ENCODE results near the gene GNA14. TPM values are rescaled to one million over a fixed set of nuclear protein-coding genes. Genes with fewer than 3 reads are reported as not detected.

GNA14 gene
- total RNA-seq, 2 donors from 2014 or later, result 0.62 to 8.0 TPM

DNA sequence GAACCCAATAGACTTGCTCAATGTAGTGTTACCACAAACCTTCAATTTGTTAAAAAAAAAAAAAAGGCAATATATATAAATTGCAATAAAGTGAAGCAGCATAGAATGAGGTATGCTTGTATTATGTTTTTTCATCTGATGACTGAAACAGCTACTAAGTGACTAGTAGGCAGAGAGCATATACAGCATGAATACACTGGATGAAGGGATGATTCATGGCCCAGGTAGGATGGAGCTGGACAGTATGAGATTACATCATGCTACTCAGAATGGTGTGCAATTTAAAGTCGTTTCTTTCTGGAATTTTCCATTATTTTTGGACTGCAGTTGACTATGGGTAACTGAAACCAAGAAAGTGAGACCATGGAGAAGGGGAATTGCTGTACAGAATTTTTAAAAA lies 161.2 kb downstream of the GNA14 start:
- Histone ChIP-seq H3K36me3 (ENCODE audit: control insufficient read depth, insufficient read depth, low read length) (no peaks in the 10 kb centered on the region), H3K27ac (ENCODE audit: low read depth, low read length) (no peak overlapping the region), H3K27me3 (ENCODE audit: control insufficient read depth, insufficient read depth, low read length, poor library complexity, severe bottlenecking) (no peaks in the 10 kb centered on the region), H3K4me1 (ENCODE audit: control insufficient read depth, insufficient read depth, low read length) (no peaks in the 10 kb centered on the region), H3K9me3 (ENCODE audit: control insufficient read depth, low read length) (peaks cover 6% of the 10 kb centered on the region), H3K9ac (ENCODE audit: extremely low read depth, low read length, poor library complexity, severe bottlenecking) (no peak overlapping the region), H3K4me3 (ENCODE audit: low read length) (no peak overlapping the region)
- DNase-seq, result no peak
- H3K9me3 Mint-ChIP-seq, result peaks cover 21% of the 10 kb centered on the region
- H3K4me3 Mint-ChIP-seq, result no peak overlapping the region
- H3K27ac Mint-ChIP-seq, result no peak overlapping the region
- TF ChIP-seq, protein P1, sequence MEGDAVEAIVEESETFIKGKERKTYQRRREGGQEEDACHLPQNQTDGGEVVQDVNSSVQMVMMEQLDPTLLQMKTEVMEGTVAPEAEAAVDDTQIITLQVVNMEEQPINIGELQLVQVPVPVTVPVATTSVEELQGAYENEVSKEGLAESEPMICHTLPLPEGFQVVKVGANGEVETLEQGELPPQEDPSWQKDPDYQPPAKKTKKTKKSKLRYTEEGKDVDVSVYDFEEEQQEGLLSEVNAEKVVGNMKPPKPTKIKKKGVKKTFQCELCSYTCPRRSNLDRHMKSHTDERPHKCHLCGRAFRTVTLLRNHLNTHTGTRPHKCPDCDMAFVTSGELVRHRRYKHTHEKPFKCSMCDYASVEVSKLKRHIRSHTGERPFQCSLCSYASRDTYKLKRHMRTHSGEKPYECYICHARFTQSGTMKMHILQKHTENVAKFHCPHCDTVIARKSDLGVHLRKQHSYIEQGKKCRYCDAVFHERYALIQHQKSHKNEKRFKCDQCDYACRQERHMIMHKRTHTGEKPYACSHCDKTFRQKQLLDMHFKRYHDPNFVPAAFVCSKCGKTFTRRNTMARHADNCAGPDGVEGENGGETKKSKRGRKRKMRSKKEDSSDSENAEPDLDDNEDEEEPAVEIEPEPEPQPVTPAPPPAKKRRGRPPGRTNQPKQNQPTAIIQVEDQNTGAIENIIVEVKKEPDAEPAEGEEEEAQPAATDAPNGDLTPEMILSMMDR (conservative IDR thresholded peaks at IDR 0.05), result no peak
- WGBS, 2 experiments (ENCODE audit: insufficient coverage in 1 of 2, insufficient read length in 1 of 2), result 69 to 70% methylated on average over 1 of the region's 1 CpG
- H3K36me3 Mint-ChIP-seq (ENCODE audit: low read depth), result peaks cover 2% of the 10 kb centered on the region
- no peaks in the 10 kb centered on the region for H3K4me1 Mint-ChIP-seq
- H3K27me3 Mint-ChIP-seq (ENCODE audit: insufficient read depth), result no peaks in the 10 kb centered on the region

DNA sequence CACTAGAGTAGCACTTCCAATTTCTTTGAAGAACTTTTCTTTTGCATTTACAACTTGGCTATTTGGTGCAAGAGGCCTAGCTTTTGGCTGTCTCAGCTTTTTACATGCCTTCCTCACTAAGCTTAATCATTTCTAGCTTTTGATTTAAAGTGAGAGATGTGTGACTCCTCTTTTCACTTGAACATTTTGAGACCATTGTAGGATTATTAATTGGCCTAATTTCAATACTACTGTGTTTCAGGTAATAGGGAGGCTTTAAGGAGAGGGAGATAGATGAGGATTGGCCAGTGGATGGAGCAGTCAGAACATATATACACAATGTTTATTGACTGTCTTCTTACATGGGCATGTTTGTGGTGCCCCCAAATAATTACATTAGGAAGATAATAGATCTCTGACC lies 161.7 kb downstream of the GNA14 start:
- H3K9ac ChIP-seq (ENCODE audit: extremely low read depth, low read length, poor library complexity, severe bottlenecking), result no peak overlapping the region
- no peaks in the 10 kb centered on the region for H3K4me1 ChIP-seq (ENCODE audit: control insufficient read depth, insufficient read depth, low read length)
- peaks cover 6% of the 10 kb centered on the region for H3K9me3 ChIP-seq (ENCODE audit: control insufficient read depth, low read length)
- H3K4me3 Mint-ChIP-seq, result no peak overlapping the region
- no peaks in the 10 kb centered on the region for H3K27me3 Mint-ChIP-seq (ENCODE audit: insufficient read depth)
- H3K27ac ChIP-seq (ENCODE audit: low read depth, low read length), result no peak overlapping the region
- DNase-seq, result no peak
- no peaks in the 10 kb centered on the region for H3K4me1 Mint-ChIP-seq
- no peak overlapping the region for H3K4me3 ChIP-seq (ENCODE audit: low read length)
- no peaks in the 10 kb centered on the region for H3K36me3 ChIP-seq (ENCODE audit: control insufficient read depth, insufficient read depth, low read length)
- peaks cover 2% of the 10 kb centered on the region for H3K36me3 Mint-ChIP-seq (ENCODE audit: low read depth)
- no peak overlapping the region for H3K27ac Mint-ChIP-seq
- no peaks in the 10 kb centered on the region for H3K27me3 ChIP-seq (ENCODE audit: control insufficient read depth, insufficient read depth, low read length, poor library complexity, severe bottlenecking)
- H3K9me3 Mint-ChIP-seq, result peaks cover 17% of the 10 kb centered on the region
- TF ChIP-seq, protein P1 (conservative IDR thresholded peaks at IDR 0.05), result no peak

DNA sequence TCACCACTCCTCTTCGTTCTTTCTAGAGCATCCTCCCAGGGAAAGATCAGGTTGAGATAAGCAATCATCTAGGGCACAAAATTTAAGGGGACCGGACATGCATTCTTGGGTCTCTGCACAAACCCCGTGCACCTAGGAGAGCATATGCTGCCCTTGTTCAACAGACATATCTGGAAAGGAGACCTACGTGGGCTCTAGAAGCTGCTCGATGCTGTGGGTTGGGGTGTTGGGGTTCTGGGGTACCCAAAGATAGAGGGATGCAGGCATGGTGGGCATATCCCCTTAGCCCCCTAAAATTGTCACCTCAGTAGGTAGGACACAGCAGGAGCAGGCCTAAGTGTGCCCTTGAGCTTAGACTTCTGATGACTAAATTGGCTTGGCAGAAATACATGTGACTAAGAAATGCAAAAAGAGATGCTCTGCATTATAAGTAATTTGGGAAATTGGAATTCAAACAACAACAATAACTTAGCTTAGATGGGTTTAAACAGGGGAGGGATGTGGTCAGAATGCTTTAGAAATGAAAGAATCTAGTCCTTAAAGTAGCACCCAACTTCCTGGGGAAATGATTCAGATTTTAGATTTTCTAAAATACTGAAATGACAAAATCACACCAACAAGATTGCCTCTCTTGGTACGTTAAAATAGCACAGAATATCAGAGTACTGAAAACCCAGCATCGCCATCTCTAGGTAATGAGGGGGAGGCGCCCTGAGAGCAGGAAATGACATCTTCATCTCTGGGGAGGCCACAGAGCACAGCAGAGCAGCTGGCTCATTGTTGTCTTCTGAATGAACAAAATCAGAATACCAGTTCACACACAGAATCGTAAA lies 172.3 kb downstream of the GNA14 start:
- Mint-ChIP-seq H3K27me3 (ENCODE audit: insufficient read depth) (no peaks in the 10 kb centered on the region), H3K36me3 (ENCODE audit: low read depth) (no peaks in the 10 kb centered on the region), H3K27ac (no peak overlapping the region), H3K4me1 (no peaks in the 10 kb centered on the region), H3K4me3 (no peak overlapping the region), H3K9me3 (peaks cover 21% of the 10 kb centered on the region)
- no peak overlapping the region for H3K27ac ChIP-seq (ENCODE audit: low read depth, low read length)
- no peak overlapping the region for H3K4me3 ChIP-seq (ENCODE audit: low read length)
- no peak overlapping the region for H3K9ac ChIP-seq (ENCODE audit: extremely low read depth, low read length, poor library complexity, severe bottlenecking)
- no peaks in the 10 kb centered on the region for H3K36me3 ChIP-seq (ENCODE audit: control insufficient read depth, insufficient read depth, low read length)
- TF ChIP-seq, protein P1 (conservative IDR thresholded peaks at IDR 0.05), result no peak
- peaks cover 16% of the 10 kb centered on the region for H3K9me3 ChIP-seq (ENCODE audit: control insufficient read depth, low read length)
- no peak for DNase-seq
- H3K4me1 ChIP-seq (ENCODE audit: control insufficient read depth, insufficient read depth, low read length), result no peaks in the 10 kb centered on the region
- 87 to 89% methylated on average over 6 to 9 of the region's 9 CpGs for WGBS, 2 experiments (ENCODE audit: insufficient coverage in 1 of 2, insufficient read length in 1 of 2)
- H3K27me3 ChIP-seq (ENCODE audit: control insufficient read depth, insufficient read depth, low read length, poor library complexity, severe bottlenecking), result no peaks in the 10 kb centered on the region
